BLaER1 treated with 17β-estradiol and CSF1 and Interleukin-3, amounts not matched to agents 10 nM and 100 nM (cell line): ENCODE measurements around the gene RNF141.

Experiments
- H3K27ac ChIP-seq, 11 experiments: shearing (Covaris generic); formaldehyde crosslinking; 2 replicates each; pipeline ENCODE4 v1.8.1; 2022
- H3K27me3 ChIP-seq, 11 experiments: shearing (Covaris generic); formaldehyde crosslinking; 2 replicates each; pipeline ENCODE4 v1.8.1; 2022
- H3K36me3 ChIP-seq, 11 experiments: shearing (Covaris generic); formaldehyde crosslinking; 2 replicates each; pipeline ENCODE4 v1.8.1; 2022
- H3K4me1 ChIP-seq, 10 experiments: shearing (Covaris generic); formaldehyde crosslinking; 2 replicates each; pipeline ENCODE4 v1.8.1; 2022
- H3K4me2 ChIP-seq, 11 experiments: shearing (Covaris generic); formaldehyde crosslinking; 2 replicates each; pipeline ENCODE4 v1.8.1; 2022
- H3K4me3 ChIP-seq, 10 experiments: shearing (Covaris generic); formaldehyde crosslinking; 2 replicates each; pipeline ENCODE4 v1.8.1; 2022
- H3K9ac ChIP-seq, 11 experiments: shearing (Covaris generic); formaldehyde crosslinking; 2 replicates each; pipeline ENCODE4 v1.8.1; 2022
- H3K9me3 ChIP-seq, 11 experiments: shearing (Covaris generic); formaldehyde crosslinking; replicated peaks in 1 of 11; 2 replicates each; pipeline ENCODE4 v1.8.1; 2022
- H4K20me1 ChIP-seq, 11 experiments: shearing (Covaris generic); formaldehyde crosslinking; 2 replicates each; pipeline ENCODE4 v1.8.1; 2022
- Cebpa-rat ChIP-seq, 11 experiments: shearing (Covaris generic); IDR thresholded peaks; 2 replicates each; pipeline ENCODE4 v1.8.1; 2022

Gene RNF141

DNA sequence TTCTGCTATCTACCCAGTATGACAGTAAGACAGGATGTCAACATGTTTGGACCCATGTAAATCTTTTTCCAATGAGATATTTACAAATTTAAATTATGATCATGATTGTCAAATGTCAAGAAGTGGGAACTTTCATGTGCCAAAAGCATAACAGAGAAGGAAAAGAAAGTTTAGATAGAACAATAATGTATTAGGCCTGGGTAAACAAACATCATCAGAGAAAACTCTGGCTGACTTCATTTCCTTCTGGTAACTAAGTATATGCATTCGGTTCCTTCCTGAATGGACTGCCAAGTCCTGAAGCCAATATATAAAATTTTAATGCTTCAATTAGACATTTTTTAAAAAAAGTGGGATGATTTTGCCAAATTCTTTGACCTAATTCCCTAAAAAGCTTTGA is 16.5 kb downstream of the RNF141 start:
- no peaks in the 10 kb centered on the region for H3K9me3 ChIP-seq
- H3K27me3 ChIP-seq: no peaks in the 10 kb centered on the region
- no peak overlapping the region for H3K27ac ChIP-seq
- no peak overlapping the region for H3K9ac ChIP-seq
- H3K4me1 ChIP-seq: no peaks in the 10 kb centered on the region
- H4K20me1 ChIP-seq: no peaks in the 10 kb centered on the region
- no peak overlapping the region for H3K4me3 ChIP-seq
- peaks cover 61 to 98% (median 86%) of the 10 kb centered on the region in 11 experiments for H3K36me3 ChIP-seq
- TF ChIP-seq Cebpa-rat (IDR thresholded peaks at IDR 0.05): no peak
- H3K4me2 ChIP-seq: no peak overlapping the region

DNA sequence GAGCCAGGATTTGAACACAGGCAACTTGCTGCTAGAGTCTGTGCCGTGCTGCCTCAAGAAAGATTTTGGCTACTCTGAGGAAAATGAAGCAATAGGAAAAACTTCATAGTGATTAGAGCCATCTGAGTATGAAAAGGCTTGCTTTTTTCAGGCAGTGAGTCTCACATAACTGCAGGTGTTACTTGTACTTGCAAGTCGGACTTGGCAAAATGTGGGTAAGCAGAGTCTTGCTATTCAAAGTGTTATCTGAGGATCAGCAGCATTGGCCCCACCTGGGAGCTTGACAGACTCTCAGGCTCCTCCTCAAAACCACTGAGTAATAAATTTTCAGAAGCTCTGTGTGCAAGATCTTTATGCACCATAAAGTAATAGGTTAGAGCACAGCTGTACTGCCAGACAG is 18.1 kb downstream of the RNF141 start:
- Histone ChIP-seq H3K4me1 (no peaks in the 10 kb centered on the region), H3K27ac (no peak overlapping the region), H3K4me2 (no peak overlapping the region), H3K36me3 (peaks cover 52 to 93% (median 83%) of the 10 kb centered on the region in 11 experiments), H3K4me3 (no peak overlapping the region), H3K9ac (no peak overlapping the region), H3K9me3 (no peaks in the 10 kb centered on the region), H4K20me1 (no peaks in the 10 kb centered on the region), H3K27me3 (no peaks in the 10 kb centered on the region)
- no peak for TF ChIP-seq Cebpa-rat (IDR thresholded peaks at IDR 0.05)

DNA sequence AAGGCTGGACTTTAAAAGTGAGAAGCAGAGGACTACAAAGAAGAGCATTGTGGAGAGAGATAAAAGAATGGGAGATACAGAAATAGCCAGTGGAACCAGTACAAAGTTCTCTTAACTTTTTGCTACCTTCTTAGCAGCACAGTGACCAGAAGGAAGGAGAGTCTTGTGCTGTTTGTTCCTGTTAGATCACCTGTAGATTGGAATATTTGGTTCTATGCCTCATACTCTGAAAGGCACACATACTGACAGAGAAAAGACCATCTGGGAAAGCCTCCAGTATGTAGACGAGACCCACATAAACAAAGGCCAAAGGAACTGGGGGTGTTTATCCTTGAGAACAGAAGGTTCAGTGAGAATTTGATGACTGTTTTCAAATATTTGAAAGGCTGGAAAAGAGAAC is 18.7 kb downstream of the RNF141 start:
- H3K36me3 ChIP-seq: peaks cover 47 to 88% (median 78%) of the 10 kb centered on the region in 11 experiments
- no peak for TF ChIP-seq Cebpa-rat (IDR thresholded peaks at IDR 0.05)

DNA sequence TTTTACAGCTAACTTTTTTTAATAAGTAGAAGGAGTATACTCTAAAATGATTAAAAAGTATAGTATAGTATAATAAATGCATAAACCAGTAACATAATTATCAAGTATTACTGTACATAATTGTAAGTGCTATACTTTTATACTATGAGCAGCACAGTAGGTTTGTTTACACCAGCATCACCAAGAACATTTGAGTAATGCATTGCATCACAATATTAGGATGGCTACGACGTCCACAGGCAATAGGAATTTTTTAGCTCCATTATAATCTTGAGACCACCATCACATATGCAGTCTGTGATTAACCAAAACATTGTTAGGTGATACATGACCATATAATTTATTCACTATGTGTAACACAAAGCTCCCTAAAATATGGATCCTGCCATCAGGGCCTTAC is 20.4 kb downstream of the RNF141 start:
- no peak overlapping the region for H3K9ac ChIP-seq
- no peaks in the 10 kb centered on the region for H3K27me3 ChIP-seq
- TF ChIP-seq Cebpa-rat (IDR thresholded peaks at IDR 0.05): no peak
- H3K4me1 ChIP-seq: no peaks in the 10 kb centered on the region
- no peak overlapping the region for H3K4me3 ChIP-seq
- H3K4me2 ChIP-seq: no peak overlapping the region
- H3K27ac ChIP-seq: no peak overlapping the region
- H3K36me3 ChIP-seq: peaks cover 42 to 81% (median 68%) of the 10 kb centered on the region in 11 experiments
- H3K9me3 ChIP-seq: no peaks in the 10 kb centered on the region
- H4K20me1 ChIP-seq: no peaks in the 10 kb centered on the region

More for the DNA sequence above, 18.7 kb downstream of the RNF141 start:
- H3K27ac ChIP-seq: no peak overlapping the region
- H3K4me2 ChIP-seq: no peak overlapping the region
- H3K4me3 ChIP-seq: no peak overlapping the region
- no peak overlapping the region for H3K9ac ChIP-seq
- no peaks in the 10 kb centered on the region for H3K4me1 ChIP-seq
- H3K27me3 ChIP-seq: no peaks in the 10 kb centered on the region
- no peaks in the 10 kb centered on the region for H3K9me3 ChIP-seq
- H4K20me1 ChIP-seq: no peaks in the 10 kb centered on the region

DNA sequence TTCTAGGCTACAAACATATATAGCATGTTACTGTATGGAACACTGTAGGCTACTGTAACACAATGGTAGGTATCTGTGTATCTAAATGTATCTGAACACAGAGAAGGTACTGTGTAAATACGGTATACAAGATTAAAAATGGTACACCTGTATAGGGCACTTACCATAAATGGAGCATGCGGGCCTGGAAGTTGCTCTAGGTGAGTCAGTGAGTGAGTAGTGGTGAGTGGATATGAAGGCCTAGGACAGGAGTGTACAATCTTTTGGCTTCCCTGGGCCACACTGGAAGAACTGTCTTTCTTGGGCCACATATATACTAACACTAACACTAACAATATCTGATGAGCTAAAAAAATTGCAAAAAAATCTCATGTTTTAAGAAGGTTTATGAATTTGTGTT is 21.4 kb downstream of the RNF141 start:
- no peak overlapping the region for H3K9ac ChIP-seq
- H3K36me3 ChIP-seq: peaks cover 37 to 81% (median 69%) of the 10 kb centered on the region in 11 experiments
- no peaks in the 10 kb centered on the region for H3K9me3 ChIP-seq
- H4K20me1 ChIP-seq: peaks cover 0 to 8% (median 0%) of the 10 kb centered on the region in 11 experiments; a peak in 1 of 22 replicates
- H3K4me3 ChIP-seq: no peak overlapping the region
- no peak overlapping the region for H3K27ac ChIP-seq
- no peak for TF ChIP-seq Cebpa-rat (IDR thresholded peaks at IDR 0.05)
- no peaks in the 10 kb centered on the region for H3K27me3 ChIP-seq
- no peaks in the 10 kb centered on the region for H3K4me1 ChIP-seq
- H3K4me2 ChIP-seq: no peak overlapping the region

DNA sequence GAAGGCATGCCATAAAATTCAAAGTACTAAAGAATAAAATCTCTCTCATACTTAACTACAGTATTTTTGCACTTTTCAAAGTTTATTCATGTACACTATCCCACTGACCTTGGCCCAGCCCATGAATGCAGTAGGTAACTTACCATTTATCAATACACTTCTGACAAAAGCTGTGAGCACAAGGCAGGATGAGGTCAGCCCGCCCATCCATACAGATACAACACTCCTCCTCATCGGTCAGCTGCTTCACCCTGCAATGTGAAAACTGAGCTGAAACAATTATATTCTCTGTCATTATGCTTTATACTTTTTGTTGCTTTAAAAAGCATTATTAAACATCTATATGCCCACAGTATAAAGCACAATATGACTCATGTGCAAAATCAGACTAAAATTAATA is 22.1 kb downstream of the RNF141 start:
- peaks cover 30 to 79% (median 61%) of the 10 kb centered on the region in 11 experiments for H3K36me3 ChIP-seq
- no peak for TF ChIP-seq Cebpa-rat (IDR thresholded peaks at IDR 0.05)
- H3K4me3 ChIP-seq: no peak overlapping the region
- H3K9ac ChIP-seq: no peak overlapping the region
- H4K20me1 ChIP-seq: peaks cover 0 to 9% (median 0%) of the 10 kb centered on the region in 11 experiments; a peak in 1 of 22 replicates
- peaks cover 0 to 4% (median 0%) of the 10 kb centered on the region in 10 experiments; a peak in 1 of 20 replicates for H3K4me1 ChIP-seq
- no peaks in the 10 kb centered on the region for H3K27me3 ChIP-seq
- H3K27ac ChIP-seq: no peak overlapping the region
- no peak overlapping the region for H3K4me2 ChIP-seq
- H3K9me3 ChIP-seq: no peaks in the 10 kb centered on the region

DNA sequence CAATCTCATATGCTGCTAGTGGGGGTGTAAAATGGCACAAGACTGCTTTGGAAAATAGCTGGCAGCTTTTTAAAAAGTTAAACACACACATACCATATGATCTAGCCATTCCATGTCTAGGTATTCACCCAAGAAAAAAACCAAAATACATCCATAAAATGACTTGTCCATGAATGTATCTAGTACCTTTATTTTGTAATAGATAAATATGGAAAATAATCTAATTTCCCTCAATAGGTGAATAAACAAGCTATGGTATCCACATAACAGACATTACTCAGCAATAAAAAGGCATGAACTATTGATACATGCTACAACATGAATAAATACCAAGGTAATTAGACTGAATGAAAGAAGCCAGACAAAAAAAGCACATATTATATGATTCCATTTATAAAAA is 22.9 kb downstream of the RNF141 start:
- TF ChIP-seq Cebpa-rat (IDR thresholded peaks at IDR 0.05): no peak
- peaks cover 0 to 5% (median 0%) of the 10 kb centered on the region in 10 experiments; a peak in 1 of 20 replicates for H3K4me1 ChIP-seq
- H3K27me3 ChIP-seq: no peaks in the 10 kb centered on the region
- H3K9me3 ChIP-seq: no peaks in the 10 kb centered on the region
- H4K20me1 ChIP-seq: peaks cover 0 to 9% (median 0%) of the 10 kb centered on the region in 11 experiments; a peak in 1 of 22 replicates
- H3K27ac ChIP-seq: no peak overlapping the region
- peaks cover 22 to 79% (median 55%) of the 10 kb centered on the region in 11 experiments for H3K36me3 ChIP-seq
- no peak overlapping the region for H3K4me3 ChIP-seq
- no peak overlapping the region for H3K4me2 ChIP-seq
- no peak overlapping the region for H3K9ac ChIP-seq

DNA sequence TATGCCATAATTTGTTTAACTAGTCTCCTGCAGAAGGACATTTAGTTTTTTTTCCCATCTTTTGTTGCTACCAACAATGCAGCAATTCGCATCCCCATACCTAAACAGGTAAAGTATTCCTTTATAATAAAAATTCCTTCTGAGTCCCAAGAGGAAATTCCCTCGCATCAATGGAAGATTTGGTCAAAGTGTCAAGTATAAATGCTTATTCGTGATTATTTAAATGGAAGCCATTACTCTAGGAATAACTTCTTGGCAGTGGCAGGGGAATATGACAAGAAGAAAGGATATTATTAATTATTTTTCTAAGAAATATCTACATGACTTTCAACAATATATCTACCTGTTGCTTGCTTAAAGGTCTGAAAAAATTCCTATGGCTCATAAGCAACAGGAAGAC is 25.6 kb downstream of the RNF141 start:
- no peak for TF ChIP-seq Cebpa-rat (IDR thresholded peaks at IDR 0.05)

DNA sequence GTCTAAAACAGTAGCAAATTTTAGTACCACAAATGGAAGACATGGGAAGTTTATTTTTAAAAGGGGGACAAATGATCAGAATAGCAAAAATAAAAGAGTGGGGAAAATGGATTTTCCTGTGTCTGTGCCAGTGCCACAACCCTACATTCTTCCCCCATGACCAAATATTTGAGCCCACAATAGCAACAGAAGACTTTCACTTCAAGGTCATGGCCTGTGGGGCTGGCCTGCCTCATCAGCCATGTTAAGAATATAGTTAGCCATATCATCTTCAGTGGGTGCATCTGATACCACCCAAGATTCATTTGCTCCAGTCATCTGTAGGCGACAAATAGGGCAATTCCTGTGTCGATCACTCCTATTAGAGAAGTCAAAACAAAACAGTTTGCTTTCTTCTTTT is 26.3 kb downstream of the RNF141 start:
- H3K4me1 ChIP-seq: peaks cover 0 to 5% (median 0%) of the 10 kb centered on the region in 10 experiments; a peak in 1 of 20 replicates
- no peak overlapping the region for H3K27ac ChIP-seq
- H3K36me3 ChIP-seq: peaks cover 13 to 51% (median 32%) of the 10 kb centered on the region in 11 experiments; a peak in 21 of 22 replicates
- H4K20me1 ChIP-seq: peaks cover 0 to 11% (median 0%) of the 10 kb centered on the region in 11 experiments; a peak in 2 of 22 replicates
- TF ChIP-seq Cebpa-rat (IDR thresholded peaks at IDR 0.05): no peak
- no peaks in the 10 kb centered on the region for H3K27me3 ChIP-seq
- no peaks in the 10 kb centered on the region for H3K9me3 ChIP-seq
- H3K4me2 ChIP-seq: no peak overlapping the region
- no peak overlapping the region for H3K9ac ChIP-seq
- H3K4me3 ChIP-seq: no peak overlapping the region

More for the DNA sequence above, 25.6 kb downstream of the RNF141 start:
- Histone ChIP-seq H3K9ac (no peak overlapping the region), H3K27ac (no peak overlapping the region), H3K4me2 (no peak overlapping the region), H3K4me1 (peaks cover 0 to 5% (median 0%) of the 10 kb centered on the region in 10 experiments; a peak in 1 of 20 replicates), H3K9me3 (no peaks in the 10 kb centered on the region), H3K36me3 (peaks cover 18 to 57% (median 38%) of the 10 kb centered on the region in 11 experiments), H4K20me1 (peaks cover 0 to 11% (median 0%) of the 10 kb centered on the region in 11 experiments; a peak in 2 of 22 replicates), H3K4me3 (no peak overlapping the region), H3K27me3 (no peaks in the 10 kb centered on the region)

DNA sequence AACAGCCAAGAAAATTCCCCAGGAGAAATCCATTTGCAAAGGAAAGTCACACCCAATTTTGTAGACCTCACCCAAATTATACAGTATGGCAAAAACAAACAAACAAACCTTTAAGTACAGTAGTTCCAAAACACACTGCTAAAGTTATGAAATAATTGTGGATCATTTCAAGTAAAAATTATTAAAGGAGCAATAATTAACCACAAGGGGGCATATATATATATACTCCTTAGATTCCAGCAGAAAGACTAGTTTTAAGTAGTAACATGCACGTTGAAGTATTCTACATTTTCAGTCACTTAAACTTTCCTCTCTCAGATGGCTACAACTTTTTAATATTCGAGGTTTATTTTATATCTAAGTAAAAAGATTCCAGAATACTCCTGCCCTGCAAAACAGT is 26.8 kb downstream of the RNF141 start:
- Histone ChIP-seq H3K27ac (no peak overlapping the region), H3K4me2 (no peak overlapping the region), H3K9me3 (no peaks in the 10 kb centered on the region), H3K9ac (no peak overlapping the region), H3K27me3 (no peaks in the 10 kb centered on the region), H3K4me3 (no peak overlapping the region), H4K20me1 (peaks cover 0 to 11% (median 0%) of the 10 kb centered on the region in 11 experiments; a peak in 2 of 22 replicates), H3K4me1 (peaks cover 0 to 5% (median 0%) of the 10 kb centered on the region in 10 experiments; a peak in 1 of 20 replicates), H3K36me3 (peaks cover 9 to 46% (median 28%) of the 10 kb centered on the region in 11 experiments; a peak in 20 of 22 replicates)
- TF ChIP-seq Cebpa-rat (IDR thresholded peaks at IDR 0.05): no peak
